Right renal pelvis (tissue), 4 donors: ENCODE data around the gene COL25A1. TPM values are rescaled to one million over a fixed set of nuclear protein-coding genes. Genes with fewer than 3 reads are reported as not detected.

Experiments used
- DNase-seq, 4 donors: peaks; one replicate each; pipeline ENCODE4 v3.0.0-alpha.2; 2013; ENCODE audit warnings: low read depth in 4 of 4, low spot score in 3 of 4, missing footprints in 1 of 4
- polyA plus RNA-seq, 4 donors: library from polyadenylated mRNA; unstranded; fragments of 120-200 nt; gene quantifications; one replicate each; pipeline ENCODE4 v1.2.1, GENCODE V29; 2013; ENCODE audit not compliant: insufficient read length in 4 of 4

Gene COL25A1
- 10 to 100 TPM; 11.9 to 23.9 (median 17.1) TPM for polyA plus RNA-seq

GRCh38 chr4:109302361-109303139, at the start of gene COL25A1:
COL25A1 (minus strand) TSS chr4:109302658.
- DNase-seq: peak; percentile 63 to 81 (median 75)

- no peak for DNase-seq
Measured at GRCh38 chr4:109350121-109350520, 47.7 kb upstream of the COL25A1 start.

- DNase-seq: no peak
Measured at GRCh38 chr4:109334129-109335105, 32.0 kb upstream of the COL25A1 start.

GRCh38 chr4:109332926-109333464, 30.5 kb upstream of the COL25A1 start:
- no peak for DNase-seq

GRCh38 chr4:109327641-109328040, 25.2 kb upstream of the COL25A1 start:
- DNase-seq: no peak

GRCh38 chr4:109325698-109326097, 23.2 kb upstream of the COL25A1 start:
- DNase-seq: no peak

- no peak for DNase-seq
Measured at GRCh38 chr4:109323348-109323747, 20.9 kb upstream of the COL25A1 start.

GRCh38 chr4:109321232-109321631, 18.8 kb upstream of the COL25A1 start:
- no peak for DNase-seq

GRCh38 chr4:109319684-109320083, 17.2 kb upstream of the COL25A1 start:
- DNase-seq: no peak

GRCh38 chr4:109319156-109319555, 16.7 kb upstream of the COL25A1 start:
- no peak for DNase-seq

- DNase-seq: no peak
Measured at GRCh38 chr4:109315818-109316217, 13.4 kb upstream of the COL25A1 start.

- no peak for DNase-seq
Measured at GRCh38 chr4:109315341-109315740, 12.9 kb upstream of the COL25A1 start.

GRCh38 chr4:109313168-109314133, 11.0 kb upstream of the COL25A1 start:
- DNase-seq: no peak

- peak in 3 of 4 donors; percentile 28 to 37 (median 32) for DNase-seq
Measured at GRCh38 chr4:109303140-109303496, 660 bp upstream of the COL25A1 start.

- DNase-seq: peak in 1 of 4 donors; percentile 3
Measured at GRCh38 chr4:109301651-109302360, 652 bp downstream of the COL25A1 start.

- DNase-seq: peak in 1 of 4 donors; percentile 6
Measured at GRCh38 chr4:109298279-109299010, 4.0 kb downstream of the COL25A1 start.

GRCh38 chr4:109296527-109296926, 5.9 kb downstream of the COL25A1 start:
- no peak for DNase-seq

GRCh38 chr4:109295081-109295480, 7.4 kb downstream of the COL25A1 start:
- DNase-seq: no peak
